COR-L47 (cell line): ENCODE measurements around the gene BMP10.
A peak's percentile ranks its signal among the peaks of the same experiment; 100 is the strongest.

Experiments used
- DNase-seq: peaks from one replicate; lab custom pipeline; 2025; lab: John Stamatoyannopoulos, UW

Gene BMP10, protein sequence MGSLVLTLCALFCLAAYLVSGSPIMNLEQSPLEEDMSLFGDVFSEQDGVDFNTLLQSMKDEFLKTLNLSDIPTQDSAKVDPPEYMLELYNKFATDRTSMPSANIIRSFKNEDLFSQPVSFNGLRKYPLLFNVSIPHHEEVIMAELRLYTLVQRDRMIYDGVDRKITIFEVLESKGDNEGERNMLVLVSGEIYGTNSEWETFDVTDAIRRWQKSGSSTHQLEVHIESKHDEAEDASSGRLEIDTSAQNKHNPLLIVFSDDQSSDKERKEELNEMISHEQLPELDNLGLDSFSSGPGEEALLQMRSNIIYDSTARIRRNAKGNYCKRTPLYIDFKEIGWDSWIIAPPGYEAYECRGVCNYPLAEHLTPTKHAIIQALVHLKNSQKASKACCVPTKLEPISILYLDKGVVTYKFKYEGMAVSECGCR

GRCh38 chr2:68871159-68871764 lies at the start of gene BMP10:
TSS of gene BMP10 (minus strand) at chr2:68871397. CDS start at chr2:68871358, 39 bp downstream.
- no peak for DNase-seq

DNA sequence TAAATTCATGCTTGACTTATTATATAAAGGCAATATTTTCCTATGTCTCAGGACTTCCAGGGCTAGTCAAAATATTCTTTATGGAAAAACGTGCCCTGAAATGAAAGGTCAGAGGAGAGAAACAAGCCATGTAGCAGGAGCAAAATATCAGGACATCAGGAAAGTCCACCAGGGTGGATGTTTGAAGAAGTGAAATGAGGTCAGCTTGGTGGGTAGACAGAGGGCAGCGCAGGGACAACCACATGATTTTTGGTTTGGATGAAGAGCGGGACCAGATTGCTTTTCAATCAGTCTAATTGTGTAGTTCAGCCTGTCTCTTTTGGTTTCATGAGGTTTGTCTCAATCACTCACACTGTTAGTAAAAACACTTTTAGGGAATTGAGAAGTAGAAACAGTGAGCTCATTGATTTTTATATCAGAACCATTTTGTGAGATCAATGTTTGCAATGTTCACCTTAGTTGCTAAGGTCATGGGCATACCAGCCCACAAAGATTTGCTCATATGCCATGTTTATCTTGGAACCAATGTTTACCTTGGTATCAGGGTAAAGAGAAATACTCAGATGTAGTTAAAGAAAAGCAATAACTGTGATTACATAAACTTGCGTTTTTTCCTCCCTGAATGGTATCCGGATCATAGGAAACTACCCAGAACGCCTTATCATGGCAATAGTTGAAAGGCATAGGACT lies 49.4 kb upstream of the BMP10 start:
- no peak for DNase-seq

GRCh38 chr2:68918497-68918896 lies 47.3 kb upstream of the BMP10 start:
- no peak for DNase-seq

DNA sequence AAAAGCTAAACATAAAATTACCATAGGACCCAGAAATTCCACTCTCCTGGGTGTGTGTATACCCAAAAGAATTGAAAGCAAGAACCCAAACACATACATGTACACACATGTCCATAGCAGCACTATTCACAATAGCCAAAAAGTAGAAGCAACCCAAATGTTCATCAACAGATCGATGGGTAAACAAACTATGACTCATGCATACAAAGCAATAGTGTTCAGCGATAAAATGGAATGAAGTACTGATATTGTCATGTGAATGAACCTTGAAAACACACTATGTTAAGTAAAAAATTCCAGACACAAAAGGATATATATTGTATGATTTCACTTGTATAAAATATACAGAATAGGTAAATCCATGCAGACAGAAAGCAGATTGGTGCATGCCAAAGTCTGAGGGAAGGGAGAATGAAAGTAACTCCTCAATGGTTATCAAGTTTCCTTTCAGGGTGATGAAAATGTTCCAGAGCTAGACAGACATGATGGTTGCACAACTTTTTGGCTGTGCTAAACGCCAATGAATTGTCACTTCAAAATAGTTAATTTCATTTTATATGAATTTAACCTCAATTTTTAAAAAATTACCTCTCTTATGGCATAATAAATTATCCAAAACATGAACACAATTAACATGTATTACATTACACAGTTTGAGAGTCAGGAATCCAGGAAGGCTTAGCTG lies 46.0 kb upstream of the BMP10 start:
- DNase-seq = no peak

DNA sequence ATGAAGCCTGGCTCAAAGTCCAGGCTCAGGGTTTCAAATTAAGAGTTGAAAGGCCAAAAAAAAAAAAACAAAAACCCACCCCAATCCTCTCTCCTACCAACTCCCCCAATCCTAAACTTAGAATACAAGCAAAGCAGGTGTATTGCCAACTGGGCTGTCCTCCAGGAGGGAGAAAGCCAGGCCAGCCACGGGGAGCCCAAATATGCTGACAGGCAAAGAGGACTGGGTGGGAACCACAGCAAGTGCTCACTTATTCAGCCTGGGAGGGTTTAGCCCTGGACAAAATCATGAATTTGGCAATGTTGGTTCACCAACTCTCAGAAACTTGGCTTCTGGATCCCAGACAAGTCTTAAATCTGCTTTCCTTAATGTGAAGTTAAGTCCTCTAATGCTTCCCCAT lies 45.0 kb upstream of the BMP10 start:
- no peak for DNase-seq

GRCh38 chr2:68915393-68915792 lies 44.2 kb upstream of the BMP10 start:
- DNase-seq = no peak

DNA sequence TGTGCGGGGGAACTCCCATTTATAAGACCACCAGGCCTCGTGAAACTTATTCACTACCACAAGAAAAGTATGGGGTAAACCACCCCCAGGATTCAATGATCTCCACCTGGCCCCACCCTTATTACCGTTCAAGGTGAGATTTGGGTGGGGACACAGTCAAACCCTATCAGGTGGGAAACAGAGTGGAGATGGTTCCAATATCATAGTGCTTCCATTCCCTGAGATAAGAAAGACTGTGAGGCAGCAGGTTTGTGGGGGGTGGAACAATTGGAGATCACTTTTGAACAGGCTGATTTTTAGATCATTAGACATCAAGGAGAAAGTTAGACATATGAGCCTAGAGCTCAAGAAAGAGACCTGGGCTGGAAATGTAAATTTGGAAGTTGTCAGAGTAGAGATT lies 42.2 kb upstream of the BMP10 start:
- DNase-seq = no peak

DNA sequence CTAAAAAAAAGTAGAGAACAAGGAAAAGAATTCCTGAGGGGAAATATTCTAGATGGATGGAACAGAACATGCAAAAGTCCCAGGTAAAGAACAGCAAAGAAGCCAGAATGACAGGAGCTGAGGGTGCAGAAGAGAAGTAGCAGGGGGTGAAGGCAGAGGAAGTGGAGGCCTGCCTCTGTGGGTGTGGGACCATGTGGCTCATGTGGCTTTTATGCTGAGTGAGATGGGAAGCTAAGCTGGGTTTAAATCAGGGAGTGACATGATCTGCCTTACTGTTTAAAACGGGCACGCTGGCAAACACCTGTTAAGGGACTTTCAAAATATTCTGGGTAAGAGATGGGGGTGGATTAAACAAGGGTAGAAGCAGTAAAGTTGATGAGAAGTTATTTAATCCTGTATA lies 41.5 kb upstream of the BMP10 start:
- no peak for DNase-seq

GRCh38 chr2:68912111-68912510 lies 40.9 kb upstream of the BMP10 start:
- no peak for DNase-seq

DNA sequence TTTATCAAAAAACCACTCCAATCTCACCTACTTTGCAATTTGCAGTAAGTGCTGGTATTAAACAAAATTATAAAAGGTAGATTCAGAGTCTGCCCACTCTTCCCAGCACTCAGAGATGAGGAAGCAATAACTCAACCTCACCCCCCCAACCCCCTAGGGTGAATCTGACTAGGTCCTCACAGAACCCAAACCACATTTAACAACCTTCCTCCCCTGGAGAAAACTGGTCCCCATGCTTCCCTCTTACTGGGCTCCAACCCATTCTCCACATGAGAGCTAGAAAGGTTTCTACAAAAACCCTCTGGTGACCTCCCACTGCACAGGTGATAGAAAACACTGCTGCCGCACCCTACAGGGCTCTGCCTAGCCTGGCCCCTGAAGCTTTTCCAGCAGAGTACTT lies 40.5 kb upstream of the BMP10 start:
- DNase-seq = no peak

GRCh38 chr2:68911246-68911645 lies 40.0 kb upstream of the BMP10 start:
- DNase-seq = no peak

- peak; percentile 60 for DNase-seq
Measured at GRCh38 chr2:68909793-68910674, 38.8 kb upstream of the BMP10 start.

- peak; percentile 82 for DNase-seq
Measured at GRCh38 chr2:68908392-68908970, 37.3 kb upstream of the BMP10 start.

GRCh38 chr2:68907920-68908253 lies 36.7 kb upstream of the BMP10 start:
- no peak for DNase-seq

GRCh38 chr2:68907232-68907919 lies 36.2 kb upstream of the BMP10 start:
- DNase-seq = no peak

DNA sequence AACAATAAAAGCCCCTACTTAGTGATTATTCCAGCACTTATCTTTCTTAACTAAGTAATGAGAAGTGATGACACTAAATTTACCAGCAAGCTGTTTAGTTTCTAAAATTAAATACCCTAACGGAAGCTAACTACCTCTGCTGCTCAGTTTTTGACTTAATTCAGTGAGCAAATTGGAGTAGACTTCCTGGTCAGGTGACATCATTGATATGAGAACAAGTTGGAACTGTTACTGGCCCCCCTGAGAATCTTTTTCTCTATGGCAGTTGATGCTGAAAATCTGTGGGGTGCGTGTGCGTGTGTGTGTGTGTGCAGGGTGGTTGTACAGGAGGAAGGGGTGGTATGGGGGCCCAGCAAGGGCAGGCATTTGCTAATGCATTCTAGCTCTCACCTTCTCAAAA lies 35.5 kb upstream of the BMP10 start:
- DNase-seq = no peak

GRCh38 chr2:68905116-68905515 lies 33.9 kb upstream of the BMP10 start:
- no peak for DNase-seq

DNA sequence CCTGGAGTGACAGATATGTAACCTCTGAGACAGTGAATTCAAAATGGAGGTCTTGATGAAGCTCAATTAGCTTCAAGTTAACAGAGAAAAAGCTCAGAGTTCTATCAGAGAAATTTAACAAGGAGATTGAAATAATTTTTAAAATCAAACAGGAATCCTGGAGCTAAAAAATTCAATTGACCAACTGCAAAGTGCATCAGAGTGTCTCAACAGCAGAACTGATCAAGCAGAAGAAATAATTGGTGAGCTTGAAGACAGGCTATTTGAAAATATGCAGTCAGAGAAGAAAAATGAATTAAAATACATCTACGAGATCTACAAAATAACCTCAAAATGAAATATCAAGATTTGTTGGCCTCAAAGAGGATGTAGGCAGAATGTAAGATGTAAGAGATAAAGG lies 30.4 kb upstream of the BMP10 start:
- no peak for DNase-seq

GRCh38 chr2:68901199-68901514 lies 30.0 kb upstream of the BMP10 start:
- DNase-seq = no peak

- no peak for DNase-seq
Measured at GRCh38 chr2:68900496-68901198, 29.4 kb upstream of the BMP10 start.
